ENCODE results near the gene ZBTB33. TPM values are rescaled to one million over a fixed set of nuclear protein-coding genes. Genes with fewer than 3 reads are reported as not detected.

Gene ZBTB33, protein sequence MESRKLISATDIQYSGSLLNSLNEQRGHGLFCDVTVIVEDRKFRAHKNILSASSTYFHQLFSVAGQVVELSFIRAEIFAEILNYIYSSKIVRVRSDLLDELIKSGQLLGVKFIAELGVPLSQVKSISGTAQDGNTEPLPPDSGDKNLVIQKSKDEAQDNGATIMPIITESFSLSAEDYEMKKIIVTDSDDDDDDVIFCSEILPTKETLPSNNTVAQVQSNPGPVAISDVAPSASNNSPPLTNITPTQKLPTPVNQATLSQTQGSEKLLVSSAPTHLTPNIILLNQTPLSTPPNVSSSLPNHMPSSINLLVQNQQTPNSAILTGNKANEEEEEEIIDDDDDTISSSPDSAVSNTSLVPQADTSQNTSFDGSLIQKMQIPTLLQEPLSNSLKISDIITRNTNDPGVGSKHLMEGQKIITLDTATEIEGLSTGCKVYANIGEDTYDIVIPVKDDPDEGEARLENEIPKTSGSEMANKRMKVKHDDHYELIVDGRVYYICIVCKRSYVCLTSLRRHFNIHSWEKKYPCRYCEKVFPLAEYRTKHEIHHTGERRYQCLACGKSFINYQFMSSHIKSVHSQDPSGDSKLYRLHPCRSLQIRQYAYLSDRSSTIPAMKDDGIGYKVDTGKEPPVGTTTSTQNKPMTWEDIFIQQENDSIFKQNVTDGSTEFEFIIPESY
- total RNA-seq: 9.5 and 10.3 TPM in 2 replicates

DNA sequence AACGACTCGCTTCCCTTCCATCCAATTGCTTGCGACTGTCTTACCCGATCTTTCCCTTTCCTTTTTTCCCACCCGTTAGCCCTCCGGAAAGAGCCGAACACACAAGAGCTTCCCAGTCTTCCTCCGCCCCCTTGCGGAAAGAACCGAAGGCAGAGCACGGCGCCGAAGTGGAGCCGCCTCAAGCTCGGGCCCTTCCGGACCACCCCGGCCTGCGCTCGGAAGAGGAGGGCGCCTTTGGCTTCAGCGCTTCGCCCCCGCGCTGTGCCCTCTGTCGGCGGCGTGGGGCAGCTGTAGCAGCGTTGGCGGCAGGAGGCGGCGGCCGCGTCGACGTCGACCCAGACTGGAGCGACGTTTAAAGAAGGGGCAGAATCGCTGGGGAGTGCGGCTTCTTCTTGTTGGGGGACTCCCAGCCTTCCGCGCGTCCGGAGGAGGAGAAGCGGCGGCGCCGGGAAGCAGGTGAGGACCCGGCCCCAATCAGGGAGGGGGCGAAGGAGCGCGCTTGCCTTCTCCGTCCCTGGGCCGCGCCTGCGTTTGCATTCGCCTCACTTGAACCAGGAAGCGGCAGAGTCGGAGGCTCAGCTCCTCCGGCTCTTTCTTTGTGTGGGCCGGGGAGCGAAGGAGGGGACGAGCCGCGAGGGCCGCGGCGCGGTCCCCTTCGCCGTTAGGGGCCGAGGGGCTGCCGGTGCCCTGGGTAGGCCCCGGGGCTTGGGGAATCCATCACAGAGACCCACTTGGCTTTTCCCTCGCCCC, at the start of gene ZBTB33:
Gene ZBTB33 (plus strand): TSS at position 291 of the 750 bp plus-strand sequence. CDS start 2,604 bp downstream, outside the sequence.

Other genes starting within 250 kb of the ZBTB33 start
- not detected in 2 replicates for gene RHOXF2B, start 173.1 kb upstream of the ZBTB33 start, total RNA-seq
- gene RHOXF1, start 134.9 kb upstream of the ZBTB33 start, total RNA-seq: not detected in 2 replicates
- not detected in 2 replicates for gene RHOXF2, start 92.2 kb upstream of the ZBTB33 start, total RNA-seq
- not detected in 2 replicates for gene TMEM255A, start 60.6 kb downstream of the ZBTB33 start, total RNA-seq
- gene ATP1B4, start 111.3 kb downstream of the ZBTB33 start, total RNA-seq: not detected in 2 replicates
- 170 and 177 TPM in 2 replicates for gene LAMP2, start 218.5 kb downstream of the ZBTB33 start, total RNA-seq

Data from cardiac ventricle fibroblast (primary cell).